Embryonic facial prominence (tissue), 1 donor: Measurements from ENCODE around the gene PLEKHA7.
"Not testable (repeated sequence)": the region's sequence is repeated elsewhere in the genome, so short reads cannot be mapped to it uniquely, and the experiment has no call there.

Experiments used
- DNase-seq: peaks from one replicate; pipeline ENCODE4 v3.0.0-alpha.2; 2016; ENCODE audit errors: extremely low spot score

Gene PLEKHA7

GRCh38 chr11:16977136-16977993, 36.8 kb downstream of the PLEKHA7 start:
- no peak for DNase-seq

GRCh38 chr11:16976379-16976778, 37.8 kb downstream of the PLEKHA7 start:
- no peak for DNase-seq

- no peak for DNase-seq
Observed at GRCh38 chr11:16975906-16976305, 38.3 kb downstream of the PLEKHA7 start.

DNA sequence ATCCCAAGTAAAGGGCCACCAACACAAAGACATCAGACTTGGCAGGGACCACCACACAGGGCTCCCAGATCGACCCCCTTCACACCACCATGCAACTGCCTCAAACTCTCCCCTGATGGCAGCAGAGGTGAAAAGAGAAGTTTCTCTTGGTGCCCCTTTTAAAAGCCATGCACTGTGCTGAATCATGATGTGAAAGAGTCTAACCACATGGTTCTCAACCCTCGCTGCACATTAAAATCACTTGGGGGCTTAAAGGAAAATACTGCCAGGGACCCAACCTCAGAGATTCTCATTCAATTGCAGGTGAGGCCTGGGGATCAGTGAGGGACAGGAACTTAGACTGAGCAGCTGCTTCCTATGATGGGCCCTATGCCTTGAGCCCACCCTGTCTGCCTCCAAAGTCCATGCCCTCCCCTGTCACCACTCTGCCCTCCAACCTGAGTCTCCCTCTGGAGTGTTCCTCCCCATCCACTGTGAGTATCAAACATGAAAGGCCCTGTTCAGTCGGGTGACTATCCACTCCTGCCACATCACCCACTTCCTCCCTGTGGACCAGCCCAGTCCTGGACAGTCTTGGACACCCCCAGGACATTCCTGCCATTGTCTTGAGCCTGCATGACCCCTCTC, 40.8 kb downstream of the PLEKHA7 start:
- no peak for DNase-seq

DNA sequence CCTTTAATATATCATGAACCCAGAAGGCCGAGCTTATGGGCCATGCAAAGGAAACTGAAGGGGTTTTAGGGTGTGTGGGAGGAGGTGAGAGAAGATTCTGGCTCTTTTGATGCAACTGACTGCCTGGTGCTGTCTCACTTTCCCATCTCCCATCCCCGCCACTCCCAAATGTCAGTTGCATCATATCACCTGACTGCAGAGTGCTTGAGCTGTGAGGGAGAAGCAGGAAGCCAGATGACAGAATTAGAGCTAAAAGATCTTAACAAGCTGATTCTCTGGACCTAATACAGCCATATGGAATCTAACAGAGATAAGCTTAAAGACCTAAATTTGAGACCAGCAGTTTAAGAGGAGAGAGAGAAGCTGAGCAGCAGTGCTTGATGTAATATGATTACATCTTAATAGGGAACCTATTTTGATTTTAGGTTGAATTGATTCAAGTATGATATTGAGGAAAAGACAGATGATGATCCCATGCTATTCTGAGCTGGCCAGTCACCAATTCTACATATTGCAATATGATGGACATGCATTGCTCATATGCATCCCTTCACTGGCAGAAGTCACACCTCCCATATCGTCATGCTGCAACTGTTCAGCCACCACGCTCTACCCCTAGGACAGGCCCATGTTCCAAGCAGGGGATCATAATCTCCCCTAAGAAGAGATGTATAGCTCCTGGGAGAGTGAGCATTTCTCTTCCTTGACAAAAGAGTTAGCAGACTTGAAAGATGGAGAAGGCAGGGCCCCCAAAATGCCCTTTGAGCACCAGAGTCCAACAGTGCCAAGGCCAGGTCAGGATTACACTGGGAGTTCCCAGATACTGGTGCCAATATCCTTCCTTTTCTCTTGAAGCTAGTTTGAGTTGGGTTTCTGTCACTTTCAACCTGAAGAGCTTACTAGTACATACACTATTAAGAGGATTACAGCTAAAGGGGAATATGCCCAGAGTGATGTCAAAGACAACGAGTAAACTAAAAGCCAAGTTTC, 44.9 kb downstream of the PLEKHA7 start:
- DNase-seq, result no peak

- DNase-seq, result no peak
Observed at GRCh38 chr11:16968196-16968595, 46.0 kb downstream of the PLEKHA7 start.

DNA sequence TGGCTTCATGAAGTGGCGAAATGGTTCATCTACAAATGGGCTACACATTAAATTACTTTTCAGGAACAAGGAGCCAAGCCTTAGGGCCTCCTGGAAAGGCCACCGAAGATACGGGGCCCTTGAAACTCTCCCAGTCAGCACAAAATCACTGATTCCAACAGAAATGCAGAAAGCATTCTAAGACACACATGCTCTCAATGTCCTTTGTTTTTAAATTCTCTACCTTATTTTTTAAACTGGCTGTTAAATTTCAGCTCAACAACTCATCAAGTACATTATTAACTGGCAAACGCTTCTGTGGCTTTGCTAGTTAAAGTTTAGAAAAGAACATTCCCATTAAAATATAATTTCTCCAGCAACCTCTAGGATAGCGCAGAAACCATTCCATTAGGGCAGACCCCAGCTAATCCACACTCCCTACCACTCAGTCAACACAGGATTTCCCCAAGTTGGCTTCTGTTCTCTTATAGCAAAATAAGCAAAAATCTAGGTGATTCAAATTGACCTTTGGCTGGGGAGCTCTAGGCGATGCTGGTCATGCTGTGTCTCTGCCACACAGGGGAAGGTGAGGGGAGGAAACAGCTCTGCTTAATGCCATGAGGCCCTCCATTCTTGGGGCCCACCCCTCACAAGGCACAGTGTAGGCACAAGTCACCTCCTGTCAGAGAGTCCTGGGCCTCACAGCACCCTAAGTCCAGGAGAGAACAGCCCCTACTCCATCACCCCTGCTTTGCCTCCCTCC, 47.1 kb downstream of the PLEKHA7 start:
- DNase-seq, result no peak

DNA sequence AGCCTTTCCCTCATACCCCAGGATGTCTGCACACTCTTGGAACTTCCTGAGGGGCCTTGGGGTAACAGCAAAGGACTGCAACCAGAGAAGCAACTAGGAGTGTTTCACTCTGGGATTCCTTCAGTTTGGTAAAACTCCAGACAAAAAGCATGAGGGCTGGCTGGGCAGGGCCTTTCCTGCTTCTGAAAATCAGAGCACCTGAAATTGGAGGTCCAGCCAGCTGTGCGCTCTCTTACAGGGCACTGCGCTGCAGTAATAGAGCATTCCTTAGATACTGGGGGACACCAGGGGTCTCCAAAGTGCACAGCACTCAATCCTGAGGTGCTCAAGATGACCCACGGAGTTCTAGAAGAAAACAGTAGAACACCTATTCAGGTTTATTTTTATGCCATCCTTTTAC, 49.7 kb downstream of the PLEKHA7 start:
- DNase-seq, result no peak

GRCh38 chr11:16963316-16963876, 50.8 kb downstream of the PLEKHA7 start:
- DNase-seq, result no peak

- not testable (repeated sequence) for DNase-seq
Observed at GRCh38 chr11:16962589-16962988, 51.6 kb downstream of the PLEKHA7 start.

- no peak for DNase-seq
Observed at GRCh38 chr11:16962146-16962545, 52.1 kb downstream of the PLEKHA7 start.

DNA sequence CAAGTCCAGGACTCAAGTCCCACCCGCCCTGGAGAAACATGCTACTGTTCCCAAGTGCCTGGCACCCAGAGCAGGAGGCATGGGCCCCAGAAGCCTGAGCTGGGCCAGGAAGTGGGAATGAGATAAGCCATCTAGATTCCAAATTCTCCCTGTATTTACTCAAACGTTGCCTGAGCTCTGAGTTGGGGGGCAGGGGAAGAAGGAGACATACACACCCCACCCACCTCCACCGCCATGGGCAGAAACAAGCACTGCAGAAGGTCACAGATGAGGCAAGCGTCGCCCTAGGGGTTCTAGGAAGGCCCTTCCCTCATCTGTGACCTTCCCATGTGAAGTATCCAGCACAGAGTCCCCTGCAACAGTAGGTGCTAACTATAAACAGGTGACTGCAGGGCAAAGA, 54.0 kb downstream of the PLEKHA7 start:
- no peak for DNase-seq

GRCh38 chr11:16959602-16960001, 54.6 kb downstream of the PLEKHA7 start:
- no peak for DNase-seq

DNA sequence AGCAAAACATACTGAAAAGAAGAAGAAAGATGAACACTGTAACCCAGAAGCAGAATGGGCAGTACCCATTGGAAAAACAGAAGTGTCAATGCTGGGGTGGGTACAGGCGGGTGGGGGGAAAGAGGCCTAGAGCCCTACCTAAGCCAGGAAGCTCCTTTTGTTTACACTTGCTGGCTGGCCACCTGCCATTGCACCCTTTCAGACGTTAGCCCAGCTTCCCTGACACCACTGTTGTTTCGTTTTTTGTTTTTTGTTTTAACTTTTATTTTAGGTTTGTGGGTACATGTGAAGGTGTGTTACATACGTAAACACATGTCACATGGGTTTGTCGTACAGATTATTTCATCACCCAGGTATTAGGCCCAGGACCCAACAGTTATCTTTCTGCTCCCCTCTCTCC, 55.4 kb downstream of the PLEKHA7 start:
- DNase-seq, result no peak

DNA sequence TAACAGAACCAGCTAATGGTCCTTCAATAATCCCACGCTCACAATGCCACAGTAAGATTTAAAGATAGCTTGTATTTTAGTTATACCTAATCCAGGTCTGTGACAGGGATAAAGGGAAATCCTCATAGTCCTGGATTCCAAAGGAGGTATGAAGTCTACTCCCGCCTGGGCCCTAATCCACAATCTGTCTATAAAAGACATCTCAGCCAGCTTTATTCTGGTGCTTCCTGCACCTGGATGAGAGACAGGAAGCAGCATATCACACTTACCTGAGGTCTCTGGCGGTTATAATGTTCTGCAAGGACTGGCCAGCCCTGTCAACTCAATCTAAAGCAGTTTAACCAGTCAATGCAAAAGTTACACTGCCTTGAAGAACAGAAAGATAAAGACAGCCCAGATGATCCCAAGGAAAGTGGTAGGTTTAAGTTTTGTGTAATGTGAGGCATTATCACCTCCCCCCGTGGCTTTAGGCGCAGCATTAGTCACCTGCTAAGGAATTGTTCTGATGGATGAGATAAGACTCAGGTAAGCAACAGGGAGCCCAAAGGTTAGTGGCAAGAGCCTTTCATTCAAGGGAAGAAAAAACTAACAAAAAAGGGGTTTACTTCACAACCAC, 57.6 kb downstream of the PLEKHA7 start:
- no peak for DNase-seq

DNA sequence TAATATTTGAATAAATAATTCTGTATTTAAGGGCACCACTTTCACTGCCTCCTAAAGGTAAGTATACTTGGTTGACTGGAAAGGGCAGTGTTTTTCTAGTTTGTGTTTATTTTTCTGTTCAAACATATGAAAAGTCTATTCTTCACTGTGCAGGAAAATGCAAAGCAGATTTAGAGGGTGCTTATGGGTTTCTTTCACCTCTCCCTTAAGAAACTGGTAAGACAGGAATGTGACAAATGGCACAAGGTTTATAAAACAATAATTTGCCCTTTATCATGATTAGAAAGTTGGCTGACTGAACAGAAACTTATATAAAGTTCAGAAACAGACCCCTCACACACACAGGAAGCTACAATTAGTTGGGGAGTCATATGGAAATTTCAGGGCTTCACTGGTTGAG, 60.6 kb downstream of the PLEKHA7 start:
- DNase-seq, result no peak

GRCh38 chr11:16946477-16947282, 67.5 kb downstream of the PLEKHA7 start:
- no peak for DNase-seq

DNA sequence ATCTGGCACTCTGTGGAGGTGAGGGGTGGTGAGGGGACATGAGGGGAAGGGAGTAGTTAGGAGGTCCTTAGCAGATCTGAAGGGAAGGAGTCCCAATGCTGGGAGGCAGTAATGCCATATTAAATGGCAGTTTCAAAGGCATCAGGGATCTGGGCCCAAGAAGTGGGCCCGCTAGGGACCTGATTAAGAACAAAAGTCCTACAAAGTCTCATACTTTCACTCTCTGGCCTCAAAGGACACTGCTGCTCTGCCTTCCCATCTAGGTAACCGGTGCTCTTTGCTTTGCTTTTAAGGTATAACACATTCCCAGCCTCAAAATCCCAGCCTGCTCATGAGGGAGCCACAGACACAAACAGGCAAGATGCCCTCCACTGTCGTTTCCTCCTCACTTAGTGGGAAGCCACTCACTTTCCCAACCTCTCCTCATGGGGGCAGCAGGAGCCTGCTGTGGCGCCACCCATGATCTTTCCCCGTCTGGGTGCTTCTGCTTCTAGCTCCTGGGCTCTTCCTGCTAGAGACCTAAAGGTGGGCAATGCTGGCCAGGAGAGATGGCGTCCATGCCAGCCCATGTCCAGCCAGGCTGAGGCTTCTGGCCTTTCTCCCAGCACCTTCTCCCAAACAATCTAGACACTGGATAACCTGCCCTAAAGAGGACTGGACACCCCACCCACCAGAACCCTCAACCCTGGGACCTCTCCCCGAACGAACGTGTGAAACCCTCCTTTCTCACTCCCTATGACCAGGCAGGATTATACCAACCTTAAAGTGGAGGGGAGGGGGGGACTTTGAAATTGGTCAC, 68.3 kb downstream of the PLEKHA7 start:
- DNase-seq, result no peak

- no peak for DNase-seq
Observed at GRCh38 chr11:16942911-16943310, 71.3 kb downstream of the PLEKHA7 start.
